ENCODE results near the gene HERC5. TPM values are rescaled to one million over a fixed set of nuclear protein-coding genes. Genes with fewer than 3 reads are reported as not detected.
"Not testable (repeated sequence)": the region's sequence is repeated elsewhere in the genome, so short reads cannot be mapped to it uniquely, and the experiment has no call there.

The HERC5 gene
- total RNA-seq, 6 experiments from 2014 or later = 0.05 TPM; not detected in 5

- Mint-ChIP-seq H3K9me3 (no peaks in the 10 kb centered on the region), H3K4me1 (ENCODE audit: low read depth) (no peaks in the 10 kb centered on the region), H3K4me3 (no peak overlapping the region), H3K27me3 (ENCODE audit: insufficient read depth) (peaks cover 8% of the 10 kb centered on the region), H3K36me3 (ENCODE audit: low read depth) (no peaks in the 10 kb centered on the region), H3K27ac (no peak overlapping the region)
- no peak for DNase-seq
- no peak for TF ChIP-seq CTCF (IDR thresholded peaks at IDR 0.05)
Observed at GRCh38 chr4:88429401-88429800, 27.5 kb upstream of the HERC5 start.

- H3K4me1 Mint-ChIP-seq (ENCODE audit: low read depth) = no peaks in the 10 kb centered on the region
- DNase-seq = no peak
- TF ChIP-seq CTCF (IDR thresholded peaks at IDR 0.05) = no peak
- no peak overlapping the region for H3K4me3 Mint-ChIP-seq
- no peaks in the 10 kb centered on the region for H3K9me3 Mint-ChIP-seq
- H3K36me3 Mint-ChIP-seq (ENCODE audit: low read depth) = no peaks in the 10 kb centered on the region
- H3K27me3 Mint-ChIP-seq (ENCODE audit: insufficient read depth) = peaks cover 6% of the 10 kb centered on the region
- H3K27ac Mint-ChIP-seq = no peak overlapping the region
Observed at GRCh38 chr4:88435987-88436693, 20.8 kb upstream of the HERC5 start.

- H3K27ac Mint-ChIP-seq; H3K9me3 Mint-ChIP-seq; H3K4me1 Mint-ChIP-seq (ENCODE audit: low read depth); DNase-seq; H3K4me3 Mint-ChIP-seq; H3K36me3 Mint-ChIP-seq (ENCODE audit: low read depth): not testable (repeated sequence)
- peaks cover 10% of the 10 kb centered on the region for H3K27me3 Mint-ChIP-seq (ENCODE audit: insufficient read depth)
Observed at GRCh38 chr4:88437873-88438272, 19.0 kb upstream of the HERC5 start.

GRCh38 chr4:88439161-88439760, 17.7 kb upstream of the HERC5 start:
- H3K9me3 Mint-ChIP-seq = no peaks in the 10 kb centered on the region
- H3K4me1 Mint-ChIP-seq (ENCODE audit: low read depth) = no peaks in the 10 kb centered on the region
- no peaks in the 10 kb centered on the region for H3K36me3 Mint-ChIP-seq (ENCODE audit: low read depth)
- no peak overlapping the region for H3K27ac Mint-ChIP-seq
- TF ChIP-seq CTCF (IDR thresholded peaks at IDR 0.05) = no peak
- DNase-seq = no peak
- peaks cover 7% of the 10 kb centered on the region for H3K27me3 Mint-ChIP-seq (ENCODE audit: insufficient read depth)
- no peak overlapping the region for H3K4me3 Mint-ChIP-seq

GRCh38 chr4:88440146-88440545, 16.8 kb upstream of the HERC5 start:
- H3K4me1 Mint-ChIP-seq (ENCODE audit: low read depth) = no peaks in the 10 kb centered on the region
- H3K27me3 Mint-ChIP-seq (ENCODE audit: insufficient read depth) = peaks cover 5% of the 10 kb centered on the region; the same call in 1 of the 2 replicates
- H3K4me3 Mint-ChIP-seq = no peak overlapping the region
- H3K9me3 Mint-ChIP-seq = no peaks in the 10 kb centered on the region
- no peaks in the 10 kb centered on the region for H3K36me3 Mint-ChIP-seq (ENCODE audit: low read depth)
- no peak for DNase-seq
- no peak for TF ChIP-seq CTCF (IDR thresholded peaks at IDR 0.05)
- H3K27ac Mint-ChIP-seq = no peak overlapping the region

GRCh38 chr4:88441696-88442095, 15.2 kb upstream of the HERC5 start:
- TF ChIP-seq CTCF (IDR thresholded peaks at IDR 0.05) = no peak
- Mint-ChIP-seq H3K36me3 (ENCODE audit: low read depth) (no peaks in the 10 kb centered on the region), H3K4me3 (no peak overlapping the region), H3K9me3 (no peaks in the 10 kb centered on the region), H3K27ac (no peak overlapping the region), H3K4me1 (ENCODE audit: low read depth) (no peaks in the 10 kb centered on the region), H3K27me3 (ENCODE audit: insufficient read depth) (peaks cover 5% of the 10 kb centered on the region; the same call in 1 of the 2 replicates)
- DNase-seq = no peak

Data from HFFc6 (cell line).